ENCODE data around the gene DNAJB2. TPM values are rescaled to one million over a fixed set of nuclear protein-coding genes. Genes with fewer than 3 reads are reported as not detected.

The DNAJB2 gene
- total and polyA plus RNA-seq, 2 experiments from 2014 or later, result 19.4 to 47.4 TPM

DNA sequence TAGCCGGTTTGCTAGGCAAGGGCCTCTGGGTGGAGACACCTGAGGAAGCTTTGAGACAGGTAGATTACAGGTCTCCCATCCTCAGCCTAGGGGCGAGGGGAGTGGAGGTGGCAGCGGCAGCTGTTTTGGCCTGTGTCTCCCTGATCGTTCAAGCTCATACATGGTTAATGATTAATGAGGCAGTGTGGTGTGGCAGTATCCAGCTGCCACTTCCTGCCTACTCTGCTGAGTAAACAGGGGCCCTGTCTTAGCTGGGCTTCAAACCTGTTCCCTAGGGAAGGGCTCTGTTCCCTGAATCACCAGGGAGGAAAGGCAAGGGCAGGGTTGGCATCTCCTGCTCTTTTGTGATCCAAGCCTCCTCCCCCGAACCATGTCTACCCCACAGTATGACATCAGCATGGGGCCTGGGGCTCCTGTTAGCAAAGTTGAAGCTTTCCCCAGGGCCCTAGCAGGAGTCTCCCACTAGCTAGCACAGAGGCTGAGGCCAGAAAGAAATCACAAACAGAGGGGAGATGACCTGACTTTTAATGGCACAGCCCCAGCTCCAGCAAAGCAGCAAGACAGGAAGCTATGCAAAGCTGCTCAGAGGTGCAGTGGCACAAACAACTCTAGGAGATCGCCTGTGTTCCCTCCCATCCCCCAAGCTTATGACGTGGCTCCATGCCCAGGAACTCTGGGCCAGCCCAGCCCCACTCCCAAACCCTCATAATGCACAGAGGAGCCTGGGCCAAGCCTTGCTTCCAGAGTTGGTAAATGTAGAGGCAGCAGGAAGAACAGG lies 29.8 kb upstream of the DNAJB2 start:
- H3K4me3 ChIP-seq, result no peak overlapping the region
- DNase-seq (ENCODE audit: low spot score), result peak; percentile 88
- no peaks in the 10 kb centered on the region for H3K9me2 ChIP-seq (replicated peaks; ENCODE audit: insufficient read depth)
- peak overlapping the region; percentile 97 for H3K27ac ChIP-seq
- TF ChIP-seq, protein P1, sequence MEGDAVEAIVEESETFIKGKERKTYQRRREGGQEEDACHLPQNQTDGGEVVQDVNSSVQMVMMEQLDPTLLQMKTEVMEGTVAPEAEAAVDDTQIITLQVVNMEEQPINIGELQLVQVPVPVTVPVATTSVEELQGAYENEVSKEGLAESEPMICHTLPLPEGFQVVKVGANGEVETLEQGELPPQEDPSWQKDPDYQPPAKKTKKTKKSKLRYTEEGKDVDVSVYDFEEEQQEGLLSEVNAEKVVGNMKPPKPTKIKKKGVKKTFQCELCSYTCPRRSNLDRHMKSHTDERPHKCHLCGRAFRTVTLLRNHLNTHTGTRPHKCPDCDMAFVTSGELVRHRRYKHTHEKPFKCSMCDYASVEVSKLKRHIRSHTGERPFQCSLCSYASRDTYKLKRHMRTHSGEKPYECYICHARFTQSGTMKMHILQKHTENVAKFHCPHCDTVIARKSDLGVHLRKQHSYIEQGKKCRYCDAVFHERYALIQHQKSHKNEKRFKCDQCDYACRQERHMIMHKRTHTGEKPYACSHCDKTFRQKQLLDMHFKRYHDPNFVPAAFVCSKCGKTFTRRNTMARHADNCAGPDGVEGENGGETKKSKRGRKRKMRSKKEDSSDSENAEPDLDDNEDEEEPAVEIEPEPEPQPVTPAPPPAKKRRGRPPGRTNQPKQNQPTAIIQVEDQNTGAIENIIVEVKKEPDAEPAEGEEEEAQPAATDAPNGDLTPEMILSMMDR (IDR thresholded peaks at IDR 0.05; ENCODE audit: poor library complexity), result no peak
- no peak for TF ChIP-seq EZH2phosphoT487 (IDR thresholded peaks at IDR 0.05; ENCODE audit: low read depth, severe bottlenecking, unreplicated experiment)
- TF ChIP-seq EZH2 (IDR thresholded peaks at IDR 0.05; ENCODE audit: borderline replicate concordance), result no peak
- peaks cover 56% of the 10 kb centered on the region for H3K4me1 ChIP-seq (ENCODE audit: insufficient read depth)
- H3K9me3 ChIP-seq (ENCODE audit: low read depth), result no peaks in the 10 kb centered on the region
- no peaks in the 10 kb centered on the region for H4K20me1 ChIP-seq (ENCODE audit: insufficient read depth, poor library complexity, severe bottlenecking)
- peak overlapping the region; percentile 62 for H3K4me2 ChIP-seq
- H3K36me3 ChIP-seq (replicated peaks; ENCODE audit: insufficient read depth, low read depth), result no peaks in the 10 kb centered on the region
- WGBS (ENCODE audit: low lambda C conversion rate, missing lambda C conversion rate), result 17% methylated on average over 7 of the region's 7 CpGs
- H3K79me2 ChIP-seq, result peaks cover 22% of the 10 kb centered on the region
- H2AFZ ChIP-seq, result no peak overlapping the region
- peaks cover 22% of the 10 kb centered on the region for H3K27me3 ChIP-seq

DNA sequence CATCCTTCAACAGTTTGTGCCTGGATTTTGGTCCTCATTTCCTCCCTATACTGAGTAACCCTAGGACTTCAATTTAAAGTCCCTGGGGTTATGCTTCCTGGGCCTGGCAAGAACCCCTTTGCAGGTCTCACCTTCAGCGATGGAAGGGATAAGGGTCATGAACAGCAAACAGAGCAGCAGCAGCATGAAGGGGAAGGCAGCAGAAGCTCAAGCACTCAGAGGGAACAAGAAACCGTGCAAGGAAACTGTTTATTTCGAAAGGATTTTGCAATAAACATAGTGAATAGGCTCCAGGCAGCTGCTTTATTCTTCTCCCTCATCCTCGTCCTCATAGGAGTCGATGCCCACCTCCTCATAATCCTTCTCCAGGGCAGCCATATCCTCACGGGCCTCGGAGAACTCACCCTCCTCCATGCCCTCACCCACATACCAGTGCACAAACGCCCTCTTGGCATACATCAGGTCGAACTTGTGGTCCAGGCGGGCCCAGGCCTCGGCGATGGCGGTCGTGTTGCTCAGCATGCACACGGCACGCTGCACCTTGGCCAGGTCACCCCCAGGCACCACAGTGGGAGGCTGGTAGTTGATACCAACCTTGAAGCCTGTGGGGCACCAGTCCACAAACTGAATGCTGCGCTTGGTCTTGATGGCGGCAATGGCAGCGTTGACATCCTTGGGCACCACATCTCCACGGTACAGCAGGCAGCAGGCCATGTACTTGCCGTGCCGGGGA lies 29.0 kb upstream of the DNAJB2 start:
- Histone ChIP-seq H2AFZ (no peak overlapping the region), H3K27ac (peak overlapping the region; percentile 97), H3K36me3 (replicated peaks; ENCODE audit: insufficient read depth, low read depth) (no peaks in the 10 kb centered on the region), H3K4me2 (peak overlapping the region; percentile 62), H3K9me2 (replicated peaks; ENCODE audit: insufficient read depth) (no peaks in the 10 kb centered on the region), H3K79me2 (peaks cover 18% of the 10 kb centered on the region), H3K9me3 (ENCODE audit: low read depth) (no peaks in the 10 kb centered on the region), H3K4me3 (no peak overlapping the region), H3K4me1 (ENCODE audit: insufficient read depth) (peaks cover 56% of the 10 kb centered on the region), H4K20me1 (ENCODE audit: insufficient read depth, poor library complexity, severe bottlenecking) (no peaks in the 10 kb centered on the region), H3K27me3 (peaks cover 30% of the 10 kb centered on the region)
- TF ChIP-seq EZH2 (IDR thresholded peaks at IDR 0.05; ENCODE audit: borderline replicate concordance) (no peak), EZH2phosphoT487 (IDR thresholded peaks at IDR 0.05; ENCODE audit: low read depth, severe bottlenecking, unreplicated experiment) (no peak)
- TF ChIP-seq, protein P1 (IDR thresholded peaks at IDR 0.05; ENCODE audit: poor library complexity), result no peak
- 94% methylated on average over 22 of the region's 22 CpGs for WGBS (ENCODE audit: low lambda C conversion rate, missing lambda C conversion rate)
- no peak for DNase-seq (ENCODE audit: low spot score)

DNA sequence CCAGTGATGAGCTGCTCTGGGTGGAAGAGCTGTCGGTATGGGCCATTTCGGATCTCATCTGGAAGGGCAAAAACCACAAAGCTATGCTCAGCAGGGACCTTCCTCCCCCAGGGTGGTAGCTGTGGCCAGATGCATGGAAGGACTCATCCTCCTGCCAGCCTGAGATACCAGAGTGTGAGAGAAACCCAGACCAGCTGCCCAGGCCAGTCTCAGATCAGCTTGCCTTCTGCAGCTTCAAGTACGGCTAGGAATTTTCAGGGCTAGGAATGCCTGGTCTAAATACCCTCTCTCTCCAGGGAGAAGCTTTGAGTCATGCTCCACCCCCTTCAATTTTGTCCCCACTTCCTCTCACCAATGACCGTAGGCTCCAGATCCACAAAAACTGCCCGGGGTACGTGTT lies 27.5 kb upstream of the DNAJB2 start:
- H4K20me1 ChIP-seq (ENCODE audit: insufficient read depth, poor library complexity, severe bottlenecking), result no peaks in the 10 kb centered on the region
- H3K79me2 ChIP-seq, result peaks cover 6% of the 10 kb centered on the region
- peaks cover 49% of the 10 kb centered on the region for H3K4me1 ChIP-seq (ENCODE audit: insufficient read depth)
- no peak overlapping the region for H3K4me2 ChIP-seq
- 84% methylated on average over 6 of the region's 6 CpGs for WGBS (ENCODE audit: low lambda C conversion rate, missing lambda C conversion rate)
- no peaks in the 10 kb centered on the region for H3K9me3 ChIP-seq (ENCODE audit: low read depth)
- DNase-seq (ENCODE audit: low spot score), result no peak
- no peak overlapping the region for H3K4me3 ChIP-seq
- no peak overlapping the region for H2AFZ ChIP-seq
- peaks cover 44% of the 10 kb centered on the region for H3K27me3 ChIP-seq
- TF ChIP-seq EZH2 (IDR thresholded peaks at IDR 0.05; ENCODE audit: borderline replicate concordance), result no peak
- H3K36me3 ChIP-seq (replicated peaks; ENCODE audit: insufficient read depth, low read depth), result no peaks in the 10 kb centered on the region
- no peak overlapping the region for H3K27ac ChIP-seq
- no peaks in the 10 kb centered on the region for H3K9me2 ChIP-seq (replicated peaks; ENCODE audit: insufficient read depth)

DNA sequence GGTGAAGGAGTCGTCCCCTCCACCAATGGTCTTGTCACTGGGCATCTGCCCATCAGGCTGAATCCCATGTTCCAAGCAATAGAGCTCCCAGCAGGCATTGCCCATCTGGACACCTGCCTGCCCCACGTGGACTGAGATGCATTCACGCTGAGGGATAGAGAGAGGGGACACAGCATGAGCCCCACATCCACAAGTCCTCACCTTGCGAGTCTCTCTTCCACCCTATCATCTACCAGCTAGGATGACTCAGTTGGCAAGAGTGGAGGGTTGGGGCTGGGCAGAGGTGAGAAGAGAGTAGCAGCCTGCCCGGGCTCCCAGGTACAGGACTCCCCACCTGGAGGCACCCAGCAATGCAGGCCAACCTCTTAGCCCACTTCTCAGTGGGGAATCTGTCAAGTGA lies 27.1 kb upstream of the DNAJB2 start:
- Histone ChIP-seq H3K9me2 (replicated peaks; ENCODE audit: insufficient read depth) (no peaks in the 10 kb centered on the region), H2AFZ (no peak overlapping the region), H3K79me2 (peaks cover 2% of the 10 kb centered on the region), H3K27ac (no peak overlapping the region), H3K4me3 (no peak overlapping the region), H3K4me1 (ENCODE audit: insufficient read depth) (peaks cover 49% of the 10 kb centered on the region), H3K9me3 (ENCODE audit: low read depth) (no peaks in the 10 kb centered on the region), H3K36me3 (replicated peaks; ENCODE audit: insufficient read depth, low read depth) (no peaks in the 10 kb centered on the region), H4K20me1 (ENCODE audit: insufficient read depth, poor library complexity, severe bottlenecking) (no peaks in the 10 kb centered on the region), H3K27me3 (peaks cover 45% of the 10 kb centered on the region), H3K4me2 (peak overlapping the region; percentile 98)
- 62% methylated on average over 5 of the region's 5 CpGs for WGBS (ENCODE audit: low lambda C conversion rate, missing lambda C conversion rate)
- DNase-seq (ENCODE audit: low spot score), result no peak
- no peak for TF ChIP-seq EZH2phosphoT487 (IDR thresholded peaks at IDR 0.05; ENCODE audit: low read depth, severe bottlenecking, unreplicated experiment)
- TF ChIP-seq EZH2 (IDR thresholded peaks at IDR 0.05; ENCODE audit: borderline replicate concordance), result no peak
- TF ChIP-seq, protein P1 (IDR thresholded peaks at IDR 0.05; ENCODE audit: poor library complexity), result no peak

All from hepatocyte (in vitro differentiated cells).